Cardiac muscle cell (in vitro differentiated cells and primary cell): ENCODE results near the gene SAMD13. TPM values are rescaled to one million over a fixed set of nuclear protein-coding genes. Genes with fewer than 3 reads are reported as not detected.
A peak's percentile ranks its signal among the peaks of the same experiment; 100 is the strongest.

Experiments used
- DNase-seq, 2 donors: peaks; one replicate each; pipeline versions ENCODE4 v3.0.0 to v3.0.0-alpha.2; 2010 to 2017; ENCODE audit warnings: low read depth in 1 of 2, low spot score in 1 of 2
- H3K27ac ChIP-seq: fragments of 200-600 bp; sonication (generic); 2 replicates; pipeline ENCODE4 v1.5.1; 2016
- H3K27me3 ChIP-seq: fragments of 200-600 bp; sonication (generic); 2 replicates; pipeline ENCODE4 v1.6.0; 2016; ENCODE audit warnings: control low read depth
- H3K36me3 ChIP-seq: fragments of 200-600 bp; sonication (generic); 2 replicates; pipeline ENCODE4 v1.5.1; 2016; ENCODE audit warnings: control low read depth
- H3K4me1 ChIP-seq: fragments of 200-600 bp; sonication (generic); 2 replicates; pipeline ENCODE4 v1.8.1; 2017; ENCODE audit warnings: low read depth, mild to moderate bottlenecking, mixed run types
- H3K4me3 ChIP-seq: fragments of 200-600 bp; sonication (generic); 2 replicates; pipeline ENCODE4 v1.5.1; 2016; ENCODE audit warnings: mild to moderate bottlenecking
- H3K9me3 ChIP-seq: fragments of 200-600 bp; sonication (generic); 2 replicates; pipeline ENCODE4 v1.5.1; 2017; ENCODE audit warnings: low read depth, mild to moderate bottlenecking, control low read depth
- polyA plus RNA-seq: library from polyadenylated mRNA; unstranded; fragments of >200 nt; fragmentation: Nextera tagmentation; extraction: Ambion mirVana; gene quantifications from 2 replicates; pipeline ENCODE4 v1.2.1, GENCODE V29; 2016
- total RNA-seq: library from RNA; depleted of rRNA; stranded (reverse); fragments of >200 nt; gene quantifications from 2 replicates; pipeline ENCODE4 v1.2.3, GENCODE V29; 2016
- TF ChIP-seq, protein P1 (sequence below): IDR thresholded peaks from 2 replicates; pipeline ENCODE4 v1.5.1; 2012; ENCODE audit warnings: low read depth, mild to moderate bottlenecking, low read length

Gene SAMD13
- total and polyA plus RNA-seq, 2 experiments from 2014 or later, result 2.5 to 4.9 TPM

DNA sequence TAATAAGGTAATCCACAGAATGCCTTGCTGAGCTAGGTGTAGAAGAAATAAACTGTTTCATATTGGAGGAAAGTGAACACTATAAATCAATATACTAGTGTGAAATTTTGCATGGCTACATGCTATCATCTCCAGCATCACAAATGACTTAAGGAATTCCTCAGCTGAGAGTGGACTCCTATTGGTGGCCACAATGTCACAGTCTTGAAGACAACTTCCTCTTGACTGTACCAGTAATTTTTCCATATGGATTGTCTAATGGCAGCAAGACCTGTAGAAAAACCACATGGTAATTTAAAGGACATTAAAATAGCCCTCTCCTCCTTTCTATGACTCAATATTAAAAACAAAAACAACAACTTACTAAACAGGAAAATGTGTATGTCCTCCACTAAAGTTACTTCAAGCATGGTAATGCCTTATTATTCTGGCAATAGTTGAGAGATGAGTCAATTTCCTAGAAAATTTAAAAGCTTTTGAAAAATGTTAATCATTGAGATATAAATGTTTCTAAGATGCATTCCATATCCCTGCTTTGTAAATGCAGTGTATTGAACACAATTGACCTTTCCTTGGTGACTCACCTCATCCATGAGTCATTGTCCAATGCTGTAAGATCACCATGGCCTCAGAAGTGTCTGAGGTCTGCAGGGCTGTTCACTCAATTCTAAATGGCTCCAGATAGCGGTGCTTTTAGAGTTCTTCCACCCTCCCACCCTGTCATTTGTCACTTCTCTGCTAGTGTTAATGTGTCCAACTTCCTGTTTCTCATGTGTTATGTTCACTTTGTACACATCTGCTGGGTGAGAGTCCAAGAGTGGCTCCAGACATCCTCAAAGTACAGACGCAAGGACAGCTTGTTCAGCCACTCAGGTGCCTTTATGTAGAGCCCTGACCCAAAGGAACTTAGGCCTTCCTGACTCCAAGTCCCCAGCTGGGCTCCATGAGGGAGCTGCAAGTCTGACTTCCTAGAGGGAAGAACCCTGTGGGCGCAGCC, 64.0 kb downstream of the SAMD13 start:
- H3K4me3 ChIP-seq, result no peak overlapping the region
- H3K27ac ChIP-seq, result no peak overlapping the region
- H3K4me1 ChIP-seq, result no peaks in the 10 kb centered on the region
- H3K36me3 ChIP-seq, result no peaks in the 10 kb centered on the region
- no peaks in the 10 kb centered on the region for H3K27me3 ChIP-seq
- peak in 1 of 2 donors; percentile 92 for DNase-seq
- H3K9me3 ChIP-seq, result no peaks in the 10 kb centered on the region
- TF ChIP-seq, protein P1, sequence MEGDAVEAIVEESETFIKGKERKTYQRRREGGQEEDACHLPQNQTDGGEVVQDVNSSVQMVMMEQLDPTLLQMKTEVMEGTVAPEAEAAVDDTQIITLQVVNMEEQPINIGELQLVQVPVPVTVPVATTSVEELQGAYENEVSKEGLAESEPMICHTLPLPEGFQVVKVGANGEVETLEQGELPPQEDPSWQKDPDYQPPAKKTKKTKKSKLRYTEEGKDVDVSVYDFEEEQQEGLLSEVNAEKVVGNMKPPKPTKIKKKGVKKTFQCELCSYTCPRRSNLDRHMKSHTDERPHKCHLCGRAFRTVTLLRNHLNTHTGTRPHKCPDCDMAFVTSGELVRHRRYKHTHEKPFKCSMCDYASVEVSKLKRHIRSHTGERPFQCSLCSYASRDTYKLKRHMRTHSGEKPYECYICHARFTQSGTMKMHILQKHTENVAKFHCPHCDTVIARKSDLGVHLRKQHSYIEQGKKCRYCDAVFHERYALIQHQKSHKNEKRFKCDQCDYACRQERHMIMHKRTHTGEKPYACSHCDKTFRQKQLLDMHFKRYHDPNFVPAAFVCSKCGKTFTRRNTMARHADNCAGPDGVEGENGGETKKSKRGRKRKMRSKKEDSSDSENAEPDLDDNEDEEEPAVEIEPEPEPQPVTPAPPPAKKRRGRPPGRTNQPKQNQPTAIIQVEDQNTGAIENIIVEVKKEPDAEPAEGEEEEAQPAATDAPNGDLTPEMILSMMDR, result no peak

DNA sequence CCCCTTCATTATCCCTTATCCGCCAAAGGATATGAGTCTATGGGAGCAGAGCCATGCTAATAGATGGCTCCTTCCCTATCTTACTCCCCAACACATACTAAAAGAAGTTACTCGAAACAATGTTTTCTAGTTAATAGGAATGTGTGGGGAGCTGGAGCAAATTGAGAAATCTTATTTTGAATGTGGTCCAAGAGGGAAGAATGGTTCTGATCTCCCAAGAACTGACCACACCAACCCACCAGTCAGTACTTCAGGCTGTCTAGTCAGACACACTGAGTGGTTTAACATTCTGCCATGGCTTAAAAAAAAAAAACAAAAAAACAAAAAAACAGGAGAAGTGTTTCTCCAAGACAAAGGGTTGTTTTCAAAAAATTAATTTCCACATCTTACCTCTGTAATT, 65.3 kb downstream of the SAMD13 start:
- Histone ChIP-seq H3K4me1 (no peaks in the 10 kb centered on the region), H3K27me3 (no peaks in the 10 kb centered on the region), H3K36me3 (no peaks in the 10 kb centered on the region), H3K27ac (no peak overlapping the region), H3K4me3 (no peak overlapping the region), H3K9me3 (no peaks in the 10 kb centered on the region)
- TF ChIP-seq, protein P1, result no peak
- peak in 1 of 2 donors; percentile 93 for DNase-seq

DNA sequence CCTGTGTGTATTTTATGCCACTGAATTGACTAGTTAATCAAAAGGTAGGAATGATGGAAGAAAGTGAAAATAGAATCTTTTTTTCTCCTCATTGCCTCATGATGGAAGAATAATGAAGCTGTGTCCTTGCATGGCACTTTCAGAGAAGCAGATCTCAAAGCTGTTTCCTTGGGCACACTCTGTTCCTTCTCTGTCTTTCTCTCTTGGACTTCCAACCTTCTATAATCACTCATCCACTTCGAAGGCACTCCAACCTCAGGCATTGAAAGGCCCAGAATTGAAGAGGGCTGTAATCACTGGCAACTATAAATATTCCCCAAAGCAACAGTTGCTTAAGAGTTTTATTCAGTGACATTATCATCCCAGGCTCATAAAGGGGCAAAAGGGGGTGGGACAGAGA, 65.7 kb downstream of the SAMD13 start:
- no peak overlapping the region for H3K27ac ChIP-seq
- no peak for DNase-seq
- no peaks in the 10 kb centered on the region for H3K9me3 ChIP-seq
- no peaks in the 10 kb centered on the region for H3K4me1 ChIP-seq
- no peaks in the 10 kb centered on the region for H3K36me3 ChIP-seq
- no peaks in the 10 kb centered on the region for H3K27me3 ChIP-seq
- TF ChIP-seq, protein P1, result no peak
- H3K4me3 ChIP-seq, result no peak overlapping the region

DNA sequence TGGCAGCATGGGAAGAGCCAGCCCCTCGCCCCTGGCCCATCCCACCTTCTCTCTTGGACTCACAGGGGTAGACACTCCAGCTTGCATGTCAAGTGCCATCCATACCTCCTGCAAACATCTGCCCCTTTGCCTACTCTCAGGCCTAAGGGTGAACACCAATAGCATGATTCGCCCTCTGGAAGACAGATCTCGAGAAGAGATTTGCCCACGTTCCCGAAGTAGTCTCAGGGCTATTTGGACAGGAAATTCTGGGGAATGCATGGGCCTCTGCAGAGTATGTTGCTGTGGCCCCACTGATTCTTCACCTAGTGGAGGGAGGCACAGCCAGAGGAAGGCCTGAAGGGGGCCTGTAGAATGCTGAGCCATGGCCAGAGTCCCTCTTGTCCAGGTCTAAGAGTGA, 66.9 kb downstream of the SAMD13 start:
- no peaks in the 10 kb centered on the region for H3K36me3 ChIP-seq
- no peaks in the 10 kb centered on the region for H3K27me3 ChIP-seq
- no peaks in the 10 kb centered on the region for H3K4me1 ChIP-seq
- no peak overlapping the region for H3K4me3 ChIP-seq
- H3K27ac ChIP-seq, result no peak overlapping the region
- TF ChIP-seq, protein P1, result no peak
- no peaks in the 10 kb centered on the region for H3K9me3 ChIP-seq
- DNase-seq, result no peak

DNA sequence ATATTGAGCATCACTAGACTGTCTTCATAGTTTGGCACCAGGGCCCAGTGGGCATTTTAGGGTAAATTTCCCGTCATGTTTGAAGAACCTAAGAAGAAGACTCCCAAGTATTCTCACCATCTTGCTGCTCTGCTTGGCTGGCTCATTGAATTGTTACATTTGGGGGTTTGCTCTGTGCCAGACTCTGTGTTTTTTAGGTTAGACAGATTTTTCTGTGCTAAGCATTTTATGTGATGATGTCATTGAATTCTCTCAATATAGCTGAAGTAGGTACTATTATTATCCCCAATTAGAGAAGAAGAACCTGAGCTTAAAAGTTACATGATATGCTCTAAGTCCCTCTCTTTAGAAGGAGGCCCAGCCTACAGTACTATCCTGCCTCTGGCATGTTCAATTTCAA, 68.8 kb downstream of the SAMD13 start:
- no peaks in the 10 kb centered on the region for H3K4me1 ChIP-seq
- no peak overlapping the region for H3K4me3 ChIP-seq
- H3K9me3 ChIP-seq, result no peaks in the 10 kb centered on the region
- H3K27ac ChIP-seq, result no peak overlapping the region
- TF ChIP-seq, protein P1, result no peak
- no peaks in the 10 kb centered on the region for H3K36me3 ChIP-seq
- DNase-seq, result no peak
- H3K27me3 ChIP-seq, result no peaks in the 10 kb centered on the region
